ENCODE data around the gene ITGAE.
A peak's percentile ranks its signal among the peaks of the same experiment; 100 is the strongest.
"Not testable (repeated sequence)": the region's sequence is repeated elsewhere in the genome, so short reads cannot be mapped to it uniquely, and the experiment has no call there.

Gene ITGAE

DNA sequence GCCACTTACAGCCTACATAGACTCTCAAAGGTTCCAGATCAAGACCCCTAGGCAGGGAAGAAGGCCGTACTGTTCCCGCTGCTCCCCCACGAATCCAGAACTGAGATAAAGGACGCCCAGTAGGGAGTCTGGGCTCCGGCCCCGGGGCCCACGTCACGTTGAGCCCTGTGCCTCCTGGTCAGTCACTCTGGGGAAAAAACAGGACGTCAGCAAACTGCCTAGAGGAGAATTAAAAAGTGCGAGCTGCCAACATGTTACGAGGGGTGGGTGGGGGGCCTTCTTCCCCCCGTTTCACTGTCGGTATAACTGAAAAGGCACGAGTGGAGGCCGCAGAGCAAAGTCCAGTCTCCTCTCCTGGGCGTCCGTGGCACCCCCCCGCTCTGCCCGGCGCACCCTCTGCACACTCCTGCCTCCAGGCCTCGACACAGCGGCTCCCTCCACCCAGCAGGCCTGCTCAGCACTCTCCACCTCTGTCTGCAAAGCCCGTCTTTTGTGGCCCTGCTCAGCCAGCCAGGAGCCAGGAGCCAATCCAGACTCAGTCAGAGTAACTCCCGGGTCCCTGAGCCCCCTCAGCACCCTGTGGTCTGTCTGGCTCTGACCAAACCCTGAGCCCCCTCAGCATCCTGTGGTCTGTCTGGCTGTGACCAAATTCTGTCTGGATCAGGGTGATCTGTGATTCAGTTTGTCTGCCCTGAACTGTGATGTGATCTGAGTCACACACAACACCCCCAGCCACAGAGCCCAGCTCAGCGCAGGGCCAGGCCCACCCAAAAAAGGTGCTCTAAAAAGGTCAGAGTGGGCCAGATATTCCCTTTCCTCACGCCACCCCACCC lies 6.2 kb downstream of the ITGAE start:
- DNase-seq, result no peak

DNA sequence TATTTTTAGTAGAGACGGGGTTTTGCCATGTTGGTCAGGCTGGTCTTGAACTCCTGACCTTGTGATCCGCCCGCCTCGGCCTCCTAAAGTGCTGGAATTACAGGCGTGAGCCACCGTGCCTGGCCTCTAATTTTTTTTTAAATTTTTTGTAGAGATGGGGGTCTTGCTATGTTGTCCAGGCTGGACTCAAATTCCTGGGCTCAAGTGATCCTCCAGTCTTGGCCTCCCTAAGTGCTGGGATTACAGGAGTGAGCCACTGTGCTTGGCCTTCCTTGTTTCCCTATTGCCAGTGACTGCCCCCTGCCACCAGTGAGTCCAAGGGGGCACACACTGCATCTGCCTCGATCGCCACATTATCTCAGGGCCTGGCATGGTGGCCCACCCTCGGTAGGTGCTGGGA lies 6.8 kb downstream of the ITGAE start:
- DNase-seq, result not testable (repeated sequence)

DNA sequence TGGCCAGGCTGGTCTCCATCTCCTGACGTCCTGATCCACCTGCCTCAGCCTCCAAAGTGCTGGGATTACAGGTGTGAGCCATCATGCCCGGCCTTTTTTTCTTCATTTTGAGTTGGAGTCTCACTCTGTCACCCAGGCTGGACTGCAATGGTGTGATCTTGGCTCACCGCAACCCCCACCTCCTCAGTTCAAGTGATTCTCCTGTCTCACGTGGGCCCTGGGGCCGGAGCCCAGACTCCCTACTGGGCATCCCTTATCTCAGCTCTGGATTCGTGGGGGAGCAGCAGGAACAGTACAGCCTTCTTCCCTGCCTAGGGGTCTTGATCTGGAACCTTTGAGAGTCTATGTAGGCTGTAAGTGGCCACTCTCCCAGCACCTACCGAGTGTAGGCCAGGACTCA lies 7.7 kb downstream of the ITGAE start:
- not testable (repeated sequence) for DNase-seq

DNA sequence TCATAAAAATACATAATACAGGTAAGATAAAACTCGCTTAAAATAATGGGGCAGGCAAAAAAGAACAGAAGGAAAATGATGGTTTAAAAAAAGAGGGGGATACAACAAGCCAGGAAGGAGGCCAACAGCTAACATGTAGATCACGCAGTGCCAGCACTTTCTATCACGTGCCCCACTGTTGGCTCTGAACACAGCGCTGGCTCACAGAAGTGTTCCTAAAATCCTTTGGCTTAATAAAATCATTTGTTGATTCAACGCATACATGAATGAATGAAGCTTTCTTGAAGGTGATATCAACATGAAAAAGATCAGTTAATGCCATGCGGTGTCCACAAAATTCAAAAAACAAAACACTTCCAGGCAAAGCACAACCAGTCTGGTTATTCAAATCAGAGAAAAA lies 8.5 kb downstream of the ITGAE start:
- no peak for DNase-seq

DNA sequence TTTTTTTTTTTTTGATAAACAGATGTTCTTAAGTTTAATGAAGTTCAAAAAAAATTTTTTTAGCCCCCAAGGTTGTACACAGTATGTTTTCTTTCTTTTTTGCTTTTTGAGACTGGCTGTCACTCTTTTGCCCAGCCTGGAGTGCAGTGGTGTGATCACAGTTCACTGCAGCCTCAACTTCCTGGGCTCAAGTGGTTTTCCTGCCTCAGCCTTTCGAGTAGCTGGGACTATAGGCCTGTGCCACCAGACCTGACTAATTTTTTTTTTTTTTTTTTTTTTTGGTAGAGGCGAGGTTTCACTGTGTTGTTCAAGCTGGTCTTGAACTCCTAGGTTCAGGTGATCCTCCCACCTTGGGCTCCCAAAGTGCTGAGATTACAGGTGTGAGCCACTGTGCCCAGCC lies 12.8 kb downstream of the ITGAE start:
- no peak for DNase-seq

DNA sequence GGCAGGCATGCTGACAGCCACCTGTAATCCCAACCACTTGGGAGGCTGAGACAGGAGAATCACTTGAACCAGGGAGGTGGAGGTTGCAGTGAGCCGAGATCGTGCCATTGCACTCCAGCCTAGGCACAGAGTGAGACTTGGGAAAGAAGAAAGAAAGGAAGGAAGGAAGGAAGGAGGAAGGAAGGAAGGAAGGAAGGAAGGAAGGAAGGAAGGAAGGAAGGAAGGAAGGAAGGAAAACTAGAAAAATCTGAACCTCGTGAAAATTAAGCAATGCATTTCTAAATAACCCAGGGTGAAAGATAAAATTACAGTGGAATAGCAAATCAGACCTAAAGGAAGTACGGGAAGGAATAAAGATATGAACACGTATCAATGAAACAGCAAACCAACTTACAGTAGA lies 15.7 kb downstream of the ITGAE start:
- not testable (repeated sequence) for DNase-seq

DNA sequence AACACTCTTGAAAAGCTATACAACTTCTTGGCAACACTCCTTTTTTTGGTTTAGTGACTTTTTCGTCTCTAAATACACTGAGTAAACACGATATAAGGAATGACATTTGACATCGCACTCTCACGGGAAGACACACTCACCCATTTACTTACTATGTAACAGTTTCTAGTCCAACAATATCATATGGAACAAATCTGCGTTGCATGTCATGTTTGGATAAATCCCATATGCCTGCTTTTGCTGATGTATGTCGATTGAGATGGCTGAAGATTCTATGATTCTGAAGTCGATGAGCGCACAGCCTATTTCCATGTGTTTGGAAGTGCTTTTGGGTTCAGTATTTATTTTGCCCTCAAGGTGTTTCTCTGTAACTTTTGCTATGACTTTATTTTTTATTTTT lies 18.2 kb downstream of the ITGAE start:
- DNase-seq, result no peak

DNA sequence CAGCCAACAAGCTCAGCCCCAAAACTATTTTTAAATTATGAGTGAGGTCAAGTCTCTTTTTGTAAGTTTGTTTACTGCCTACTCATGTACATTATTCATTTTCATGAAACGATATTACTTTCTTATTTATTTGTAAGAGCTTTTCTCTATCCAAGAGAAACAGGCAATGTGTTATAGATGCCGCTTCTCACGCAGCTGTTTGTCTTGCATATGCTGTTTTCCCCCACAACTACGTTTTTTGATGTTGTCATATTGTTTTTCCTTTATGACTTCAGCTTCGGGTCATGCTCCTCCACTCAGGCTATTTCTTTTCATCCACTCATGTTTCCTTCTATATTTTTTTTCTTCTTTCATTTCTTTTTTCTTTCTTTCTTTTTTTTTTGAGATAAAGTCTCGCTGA lies 20.0 kb downstream of the ITGAE start:
- DNase-seq, result no peak

DNA sequence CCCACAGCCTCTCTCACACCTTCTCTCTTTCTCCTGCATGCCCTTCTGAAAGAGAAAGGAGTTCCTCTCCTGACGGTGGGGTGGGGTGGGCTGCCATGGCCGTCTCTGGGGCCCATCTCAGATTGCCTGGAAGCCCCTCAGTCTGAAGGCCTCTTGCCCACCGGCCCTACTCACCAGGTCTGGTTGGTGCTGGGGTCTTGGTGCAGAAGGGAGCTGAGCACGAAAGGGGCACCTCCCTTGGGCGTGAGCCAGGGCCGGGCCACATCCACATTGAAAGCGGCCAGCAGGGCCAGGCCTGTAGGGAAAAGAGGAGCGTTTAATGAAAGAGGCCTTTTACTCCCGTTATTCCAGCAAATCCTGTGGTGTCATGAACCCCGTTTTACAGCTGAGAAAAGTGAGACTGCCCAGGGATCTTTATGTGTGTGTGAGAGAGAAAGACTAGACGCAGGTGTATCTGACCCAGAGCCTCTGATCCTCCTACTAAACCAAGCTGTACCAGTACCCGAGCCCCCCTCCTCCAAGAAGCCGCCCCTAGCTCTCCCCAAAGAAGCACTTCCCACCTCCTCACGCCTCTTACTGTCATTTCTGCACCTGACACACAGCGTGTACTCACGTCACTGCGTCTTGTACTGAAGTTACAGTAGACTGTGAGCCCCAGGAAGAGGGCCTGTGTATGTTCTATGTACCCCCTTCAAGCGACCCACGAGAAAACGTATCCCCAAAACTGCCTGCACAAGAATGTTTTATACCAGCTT lies 23.4 kb downstream of the ITGAE start:
- no peak for DNase-seq

DNA sequence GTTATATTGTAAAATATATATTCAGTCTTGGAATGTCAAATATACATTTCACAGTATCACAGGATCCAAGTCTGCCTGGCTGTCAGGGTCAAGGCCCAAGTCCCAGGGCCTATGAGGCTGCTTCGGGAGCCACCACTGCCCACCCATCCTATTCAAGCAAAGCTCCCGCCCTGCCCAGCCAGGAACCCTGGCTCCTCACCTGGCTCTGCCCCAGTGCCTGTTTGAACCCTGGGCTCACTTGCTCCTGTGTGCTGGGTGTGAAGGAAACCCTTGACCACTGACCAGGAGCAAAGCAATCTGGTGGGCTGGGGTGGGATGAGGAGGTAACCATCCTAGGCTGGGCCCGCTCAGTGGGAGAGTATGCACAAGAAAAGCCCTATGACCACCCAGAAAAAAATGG lies 27.0 kb downstream of the ITGAE start:
- DNase-seq, result no peak

DNA sequence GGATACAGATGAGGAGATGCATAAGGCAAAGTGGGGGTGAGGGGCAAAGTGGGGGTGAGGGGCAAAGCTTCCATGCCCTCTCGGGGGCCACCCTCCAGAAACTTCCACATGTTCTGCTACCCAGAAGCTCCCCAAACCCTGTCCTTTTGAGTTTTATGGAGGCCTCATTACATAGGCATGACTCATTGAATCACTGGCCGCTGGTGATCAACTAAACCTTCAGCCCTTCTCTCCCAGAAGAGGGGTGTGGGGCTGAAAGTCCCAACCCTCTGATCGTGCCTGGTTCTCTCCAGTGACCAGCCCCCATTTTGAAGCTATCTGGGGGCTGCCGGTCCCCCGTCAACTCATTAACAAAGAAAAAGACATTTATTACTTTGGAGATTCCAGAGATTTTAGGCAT lies 27.5 kb downstream of the ITGAE start:
- DNase-seq, result no peak

DNA sequence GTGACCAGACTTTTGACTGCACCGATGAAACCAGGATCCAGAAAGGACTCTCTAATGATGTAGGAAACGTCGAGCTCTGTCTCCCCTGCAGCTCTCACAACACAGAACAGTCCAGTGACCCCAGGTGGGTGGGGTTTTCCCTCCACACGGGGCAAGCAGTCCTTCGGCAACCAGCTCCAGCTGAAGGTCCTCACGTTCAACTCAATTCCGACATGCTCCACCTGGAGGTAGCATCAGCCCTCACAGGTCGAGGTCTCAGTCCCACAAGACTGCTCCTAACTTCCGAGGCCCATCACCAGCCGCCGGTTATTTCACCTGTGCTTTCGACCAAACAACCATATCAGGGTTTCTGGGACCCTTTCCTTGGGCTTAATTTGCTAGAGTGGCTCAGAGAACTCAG lies 28.2 kb downstream of the ITGAE start:
- no peak for DNase-seq

DNA sequence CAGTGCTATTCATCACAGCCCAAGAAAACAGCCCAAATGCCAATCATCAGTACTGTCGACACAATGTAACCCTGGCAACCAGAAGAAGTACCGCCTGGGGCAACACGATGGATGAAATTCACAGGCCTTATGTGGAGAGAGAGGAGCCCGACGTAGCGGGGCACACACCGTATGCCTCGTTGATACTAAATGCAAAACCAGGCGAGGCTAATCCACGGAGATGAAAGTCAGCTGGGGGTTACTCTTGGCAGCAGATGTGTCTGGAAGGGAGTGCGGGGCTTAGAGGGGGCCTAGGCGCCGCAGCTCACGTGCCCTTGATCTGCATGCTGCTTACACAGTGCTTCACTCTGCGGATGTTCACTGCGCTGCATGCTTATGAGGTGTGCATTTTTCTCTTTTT lies 29.8 kb downstream of the ITGAE start:
- DNase-seq, result no peak

DNA sequence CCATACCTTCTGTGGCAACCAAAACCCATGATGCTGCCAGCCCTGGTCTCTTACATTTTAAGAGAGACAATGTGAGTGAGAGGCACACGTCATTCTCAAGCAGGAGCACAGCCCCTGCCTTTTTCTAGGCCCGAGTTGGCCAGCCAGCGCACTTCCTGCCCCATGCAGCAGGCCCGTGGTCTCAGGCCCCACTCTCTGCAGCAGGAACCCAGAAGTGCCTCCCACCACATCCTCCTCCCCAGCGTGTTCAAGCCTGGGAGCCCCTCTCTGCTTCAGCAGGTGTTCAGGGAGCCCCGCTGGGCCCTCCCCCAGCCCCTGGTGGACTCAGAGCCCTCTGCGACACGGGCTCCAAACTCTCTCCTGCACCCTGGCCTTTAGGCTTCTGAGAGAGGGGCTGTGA lies 30.5 kb downstream of the ITGAE start:
- DNase-seq, result no peak

DNA sequence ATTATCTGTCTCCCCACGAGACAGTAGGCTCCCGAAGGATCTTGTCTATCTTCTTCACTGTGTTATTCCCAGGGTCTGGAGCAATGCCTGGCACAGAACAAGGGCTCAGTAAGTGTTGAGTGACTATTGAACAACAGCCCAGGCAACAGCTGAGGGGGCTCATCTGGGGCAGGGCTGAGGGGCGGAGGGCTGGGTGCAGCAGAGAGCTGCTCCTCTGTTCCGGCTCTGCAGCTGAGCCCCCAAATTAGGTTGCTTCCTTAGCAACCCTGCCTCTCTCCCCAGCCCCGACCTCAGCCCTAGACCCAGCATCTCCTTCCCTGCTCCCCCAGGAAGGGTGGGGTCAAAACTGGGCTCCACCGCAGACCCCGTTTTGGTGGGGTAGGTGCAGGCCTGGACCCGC lies 32.2 kb downstream of the ITGAE start:
- no peak for DNase-seq

DNA sequence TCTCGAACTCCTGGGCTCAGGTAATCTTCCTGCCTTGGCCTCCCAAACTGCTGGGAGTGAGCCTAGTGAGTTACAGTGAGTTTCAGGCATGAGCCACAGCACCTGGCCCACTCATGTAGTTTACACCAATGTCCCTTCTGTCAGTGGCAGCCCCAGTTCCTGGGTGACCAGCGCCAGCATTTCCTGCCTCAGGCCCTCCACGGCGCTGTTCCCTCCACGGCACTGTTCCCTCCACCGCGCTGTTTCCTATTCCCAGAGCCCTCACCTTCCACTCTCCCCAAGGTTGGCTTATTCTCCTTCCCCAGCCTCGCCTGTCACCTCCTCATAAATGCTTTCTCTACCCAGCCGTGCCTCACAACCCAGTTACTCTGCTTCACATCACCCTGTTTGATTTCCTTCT lies 32.6 kb downstream of the ITGAE start:
- DNase-seq, result no peak

DNA sequence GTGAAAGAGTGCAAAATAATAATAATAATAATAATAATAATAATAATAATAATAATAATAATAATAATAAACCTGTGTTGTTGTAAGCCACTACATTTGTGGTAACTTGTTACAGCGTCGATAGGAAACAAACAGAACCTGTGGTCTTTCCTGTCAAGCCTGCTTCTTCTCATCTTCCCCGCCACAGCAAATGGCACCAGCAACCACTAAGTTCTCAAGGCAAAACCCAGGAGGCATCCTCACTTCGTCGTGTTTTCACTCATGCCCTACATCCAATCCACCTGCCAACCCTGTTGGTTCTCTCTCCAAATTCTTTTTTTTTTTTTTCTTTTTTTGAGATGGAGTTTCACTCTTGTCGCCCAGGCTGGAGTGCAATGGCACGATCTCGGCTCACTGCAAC lies 34.2 kb downstream of the ITGAE start:
- no peak for DNase-seq

DNA sequence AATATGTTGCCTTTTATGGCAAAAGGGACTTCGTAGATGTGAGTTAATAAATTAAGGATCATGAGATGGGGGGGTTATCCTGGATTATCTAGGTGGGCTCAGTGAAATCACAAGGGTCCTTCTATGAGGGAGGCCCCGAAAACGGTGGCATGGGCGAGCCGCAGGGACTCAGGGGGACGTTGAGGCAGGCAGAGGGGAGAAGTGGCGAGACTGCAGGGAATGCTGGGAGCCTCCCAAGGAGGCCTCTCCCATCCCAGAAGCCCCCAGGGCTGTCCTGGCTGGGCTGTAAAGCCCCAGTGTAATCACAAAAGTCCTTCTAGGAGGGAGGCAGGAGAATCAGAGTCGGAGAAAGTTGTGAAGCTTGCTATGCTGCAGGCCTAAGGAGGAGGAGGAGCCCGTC lies 35.0 kb downstream of the ITGAE start:
- no peak for DNase-seq

DNA sequence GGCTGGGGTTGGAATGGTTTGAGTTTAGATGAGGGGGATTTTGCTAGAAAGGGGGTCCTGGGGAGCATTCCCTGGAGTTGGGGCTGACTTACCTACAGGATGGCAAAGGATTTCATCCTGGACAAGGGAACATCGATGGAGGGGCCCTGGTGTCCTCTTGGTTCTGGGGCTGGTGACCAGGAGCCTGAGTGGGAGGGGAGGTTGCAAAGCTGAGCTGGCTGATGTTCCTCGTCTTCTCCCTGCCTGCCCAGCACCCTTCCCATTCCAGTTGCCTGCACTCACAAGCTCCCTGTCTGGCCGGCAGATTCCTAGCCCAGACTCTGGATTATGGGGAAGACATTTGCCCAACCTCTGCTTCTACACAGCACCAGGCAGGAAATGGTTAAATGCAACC lies 37.2 kb downstream of the ITGAE start:
- no peak for DNase-seq

DNA sequence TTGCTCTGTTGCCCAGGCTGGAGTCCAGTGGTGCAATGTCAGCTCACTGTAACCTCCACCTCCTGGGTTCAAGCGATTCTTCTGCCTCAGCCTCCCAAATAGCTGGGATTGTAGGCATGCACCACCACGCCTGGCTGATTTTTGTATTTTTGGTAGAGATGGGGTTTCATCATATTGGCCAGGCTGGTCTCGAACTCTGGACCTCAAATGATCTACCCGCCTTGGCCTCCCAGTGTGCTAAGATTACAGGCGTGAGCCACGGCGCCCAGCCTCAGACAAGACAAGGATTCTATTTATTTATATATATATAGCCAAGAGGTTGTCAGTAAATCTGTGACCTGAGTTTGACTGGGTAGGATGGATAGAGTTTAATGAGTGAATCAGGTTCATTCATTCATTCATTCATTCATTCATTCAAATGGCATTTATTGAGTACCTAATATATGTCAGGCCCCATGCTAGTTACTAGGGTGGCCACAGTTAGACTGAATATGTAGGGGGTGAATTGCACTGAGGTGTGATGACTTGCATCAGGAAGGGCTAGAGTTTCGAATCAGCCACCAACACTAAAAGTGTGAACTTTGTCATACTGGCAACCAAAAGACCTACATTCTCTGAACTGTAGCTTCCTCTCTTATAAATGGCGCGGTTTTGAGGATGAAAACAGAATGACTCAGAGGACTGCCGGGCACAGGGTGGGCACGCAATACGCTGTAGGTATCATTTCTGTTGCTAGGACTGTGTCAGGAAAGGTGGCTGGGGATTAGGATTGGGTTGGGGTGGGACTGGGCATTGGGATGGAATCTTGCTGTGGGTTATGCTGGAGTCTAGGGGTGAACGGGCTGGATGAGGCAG lies 37.8 kb downstream of the ITGAE start:
- DNase-seq, result peak; percentile 48

DNA sequence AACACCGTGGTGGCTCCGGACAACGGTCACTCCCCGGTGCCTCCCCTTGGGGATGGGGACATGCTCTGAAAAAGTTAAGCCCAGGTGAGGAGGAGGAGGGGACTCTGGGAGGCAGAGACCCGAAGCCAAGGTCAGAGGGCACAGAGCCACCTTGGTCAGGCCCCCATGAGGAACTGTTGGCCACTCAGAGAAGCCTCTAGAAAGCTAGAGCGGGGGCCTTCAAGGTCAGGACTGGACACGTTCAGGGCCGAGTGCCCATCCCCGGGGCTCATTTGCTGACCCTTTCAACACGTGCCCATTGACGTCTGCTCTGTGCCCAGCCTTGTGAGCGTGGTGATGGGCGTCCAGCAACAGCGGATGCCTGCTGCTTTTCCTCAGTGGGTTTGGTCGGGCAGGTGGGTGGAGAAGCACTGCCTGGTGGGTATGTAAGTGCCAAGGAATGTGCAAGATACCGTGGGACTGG lies 39.0 kb downstream of the ITGAE start:
- no peak for DNase-seq

DNA sequence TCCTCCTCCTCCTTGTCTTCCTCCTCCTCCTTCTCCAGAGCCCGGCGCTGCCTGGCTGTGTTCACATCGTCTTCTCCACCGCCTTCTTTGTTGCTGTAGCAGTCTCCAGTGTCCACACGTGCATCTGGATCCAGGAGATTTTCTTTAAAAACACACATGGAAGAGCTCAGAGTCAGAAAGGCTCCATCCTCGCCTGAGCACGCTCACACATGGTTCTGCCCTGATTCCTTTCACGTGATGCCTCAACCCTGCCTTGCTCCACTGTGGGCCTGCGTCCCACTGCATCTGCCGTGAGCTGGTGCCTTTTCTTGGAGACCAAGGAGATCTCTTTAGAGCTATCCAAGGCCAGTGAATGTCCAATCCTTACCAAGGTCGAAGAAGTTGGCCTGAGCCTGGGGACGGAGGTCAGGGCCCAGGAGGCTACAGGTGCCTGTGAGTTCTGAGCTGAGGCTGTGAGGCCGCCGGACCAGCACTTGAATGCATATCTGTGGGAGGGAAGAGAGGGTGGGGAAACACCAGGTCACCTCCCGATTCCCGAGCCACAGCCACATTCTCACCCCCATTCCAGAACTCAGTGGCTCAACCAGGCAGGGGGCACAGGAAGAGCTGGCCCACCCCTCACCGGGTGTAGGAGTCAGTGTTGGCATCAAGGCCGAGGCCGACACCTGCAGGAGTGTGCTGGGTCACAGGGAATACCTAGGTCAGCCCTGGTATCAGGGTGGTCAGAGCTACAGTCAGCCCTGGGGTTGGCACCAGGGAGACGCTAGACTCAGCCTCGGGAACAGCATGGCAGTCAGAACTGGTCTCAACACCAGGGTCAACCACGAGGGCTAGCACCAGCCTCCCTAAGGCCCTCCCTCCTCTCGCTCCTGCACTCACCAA lies 39.7 kb downstream of the ITGAE start:
- DNase-seq, result no peak
